ENCODE results near the gene CABCOCO1. TPM values are rescaled to one million over a fixed set of nuclear protein-coding genes. Genes with fewer than 3 reads are reported as not detected.

CABCOCO1 gene
- total and polyA plus RNA-seq, 9 of the 15 experiments (the other 6 are each of a cell fraction or from before 2014, with no cell fraction given), result 0.04 TPM; not detected in 8

DNA sequence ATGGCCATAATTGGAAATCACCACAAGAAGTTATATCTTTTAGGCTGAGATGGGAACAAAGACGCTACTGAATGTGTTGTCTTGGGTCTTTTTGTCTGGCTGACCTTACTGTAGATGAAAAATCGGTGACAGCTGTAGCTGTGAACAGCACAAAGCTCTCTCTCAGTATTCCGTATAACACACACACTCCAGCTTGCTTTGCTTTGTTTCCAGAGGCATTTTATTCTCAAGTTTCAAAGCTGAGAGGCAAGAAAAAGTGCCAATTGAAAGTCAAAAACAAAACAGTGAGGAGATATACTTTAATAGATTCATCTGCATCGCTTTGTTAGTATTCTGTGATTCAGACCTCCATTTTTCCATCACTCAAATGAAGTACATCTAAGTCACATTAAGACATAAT is 39.6 kb upstream of the CABCOCO1 start:
- no peaks in the 10 kb centered on the region; a peak in 2 of 5 replicates for H3K27me3 ChIP-seq (ENCODE audit: control insufficient read depth in 2 of 2, insufficient read depth in 2 of 2, low read length in 2 of 2)
- intact Hi-C loops (cut with micrococcal nuclease) (no loop called here), in situ Hi-C loops (cut with MboI) (no loop called here)
- WGBS (ENCODE audit: insufficient coverage, low coverage, missing lambda C conversion rate), result 3% methylated on average over 4 of the region's 4 CpGs
- no peaks in the 10 kb centered on the region for H3K36me3 ChIP-seq (ENCODE audit: control insufficient read depth, insufficient read depth, low read length)
- FAIRE-seq (no peak), DNase-seq (ENCODE audit: extremely low read depth in 1 of 4, low spot score in 3 of 4) (no peak), ATAC-seq (no peak)
- ChIA-PET CTCF (ENCODE audit: low intra/inter-chr PET ratio) (no interaction called here), POLR2A (interaction anchor here (0.8 kb wide), 1 partner anchor 9 kb away, joined by 3 read pairs; no protein-coding TSS in a partner anchor)
- no peak overlapping the region for H3K9ac ChIP-seq (ENCODE audit: insufficient read depth in 1 of 2, low read depth in 2 of 2, low read length in 2 of 2)
- no TSS peak for BruUV-seq (replicated peaks)
- H3K9me3 ChIP-seq (replicated peaks; ENCODE audit: control insufficient read depth, insufficient read depth, low read depth, low read length), result no peaks in the 10 kb centered on the region
- H4K20me1 ChIP-seq (replicated peaks; ENCODE audit: control insufficient read depth, insufficient read depth, low read length), result no peaks in the 10 kb centered on the region
- no peaks in the 10 kb centered on the region for H3K4me1 ChIP-seq (replicated peaks in 1 of 2; ENCODE audit: control insufficient read depth in 2 of 2, insufficient read depth in 2 of 2, low read length in 2 of 2)
- H3K4me3 ChIP-seq, result no peak overlapping the region
- H3K79me2 ChIP-seq (ENCODE audit: control insufficient read depth, insufficient read depth, low read length), result no peaks in the 10 kb centered on the region
- H3K27ac ChIP-seq (ENCODE audit: extremely low read depth, low read depth, low read length), result no peak overlapping the region
- no peaks in the 10 kb centered on the region for H3K9me1 ChIP-seq (ENCODE audit: control insufficient read depth, insufficient read depth, low read length)
- H2AFZ ChIP-seq (ENCODE audit: low read depth, low read length), result no peak overlapping the region
- no peak overlapping the region for H3K4me2 ChIP-seq (ENCODE audit: insufficient read depth, low read length)
- TF ChIP-seq, protein P1, sequence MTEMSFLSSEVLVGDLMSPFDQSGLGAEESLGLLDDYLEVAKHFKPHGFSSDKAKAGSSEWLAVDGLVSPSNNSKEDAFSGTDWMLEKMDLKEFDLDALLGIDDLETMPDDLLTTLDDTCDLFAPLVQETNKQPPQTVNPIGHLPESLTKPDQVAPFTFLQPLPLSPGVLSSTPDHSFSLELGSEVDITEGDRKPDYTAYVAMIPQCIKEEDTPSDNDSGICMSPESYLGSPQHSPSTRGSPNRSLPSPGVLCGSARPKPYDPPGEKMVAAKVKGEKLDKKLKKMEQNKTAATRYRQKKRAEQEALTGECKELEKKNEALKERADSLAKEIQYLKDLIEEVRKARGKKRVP (CRISPR knock-in tag; IDR thresholded peaks at IDR 0.05), result no peak
- TF ChIP-seq POLR2AphosphoS5 (IDR thresholded peaks at IDR 0.05; ENCODE audit: control insufficient read depth, insufficient read depth, low read depth, low read length) (no peak), ILK (tag; IDR thresholded peaks at IDR 0.05; ENCODE audit: borderline replicate concordance, low read depth) (no peak), LARP7 (IDR thresholded peaks at IDR 0.05) (no peak), SLC30A9 (CRISPR knock-in tag; IDR thresholded peaks at IDR 0.05) (no peak), ESRRB (CRISPR knock-in tag; IDR thresholded peaks at IDR 0.05; ENCODE audit: borderline replicate concordance) (no peak), ZSCAN32 (CRISPR knock-in tag; IDR thresholded peaks at IDR 0.05) (no peak), ZNF12 (CRISPR knock-in tag; IDR thresholded peaks at IDR 0.05) (no peak), FOXM1 (IDR thresholded peaks at IDR 0.05; ENCODE audit: low read depth) (no peak), FOXM1 (CRISPR knock-in tag; IDR thresholded peaks at IDR 0.05; ENCODE audit: low read depth) (no peak)
- TF ChIP-seq, protein P2, sequence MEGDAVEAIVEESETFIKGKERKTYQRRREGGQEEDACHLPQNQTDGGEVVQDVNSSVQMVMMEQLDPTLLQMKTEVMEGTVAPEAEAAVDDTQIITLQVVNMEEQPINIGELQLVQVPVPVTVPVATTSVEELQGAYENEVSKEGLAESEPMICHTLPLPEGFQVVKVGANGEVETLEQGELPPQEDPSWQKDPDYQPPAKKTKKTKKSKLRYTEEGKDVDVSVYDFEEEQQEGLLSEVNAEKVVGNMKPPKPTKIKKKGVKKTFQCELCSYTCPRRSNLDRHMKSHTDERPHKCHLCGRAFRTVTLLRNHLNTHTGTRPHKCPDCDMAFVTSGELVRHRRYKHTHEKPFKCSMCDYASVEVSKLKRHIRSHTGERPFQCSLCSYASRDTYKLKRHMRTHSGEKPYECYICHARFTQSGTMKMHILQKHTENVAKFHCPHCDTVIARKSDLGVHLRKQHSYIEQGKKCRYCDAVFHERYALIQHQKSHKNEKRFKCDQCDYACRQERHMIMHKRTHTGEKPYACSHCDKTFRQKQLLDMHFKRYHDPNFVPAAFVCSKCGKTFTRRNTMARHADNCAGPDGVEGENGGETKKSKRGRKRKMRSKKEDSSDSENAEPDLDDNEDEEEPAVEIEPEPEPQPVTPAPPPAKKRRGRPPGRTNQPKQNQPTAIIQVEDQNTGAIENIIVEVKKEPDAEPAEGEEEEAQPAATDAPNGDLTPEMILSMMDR (IDR thresholded peaks at IDR 0.05 in 2 of 3, conservative IDR thresholded peaks at IDR 0.05 in 1 of 3; ENCODE audit: insufficient read depth in 2 of 3, low read depth in 1 of 3, low read length in 3 of 3), result no peak
- TF ChIP-seq, protein P3, sequence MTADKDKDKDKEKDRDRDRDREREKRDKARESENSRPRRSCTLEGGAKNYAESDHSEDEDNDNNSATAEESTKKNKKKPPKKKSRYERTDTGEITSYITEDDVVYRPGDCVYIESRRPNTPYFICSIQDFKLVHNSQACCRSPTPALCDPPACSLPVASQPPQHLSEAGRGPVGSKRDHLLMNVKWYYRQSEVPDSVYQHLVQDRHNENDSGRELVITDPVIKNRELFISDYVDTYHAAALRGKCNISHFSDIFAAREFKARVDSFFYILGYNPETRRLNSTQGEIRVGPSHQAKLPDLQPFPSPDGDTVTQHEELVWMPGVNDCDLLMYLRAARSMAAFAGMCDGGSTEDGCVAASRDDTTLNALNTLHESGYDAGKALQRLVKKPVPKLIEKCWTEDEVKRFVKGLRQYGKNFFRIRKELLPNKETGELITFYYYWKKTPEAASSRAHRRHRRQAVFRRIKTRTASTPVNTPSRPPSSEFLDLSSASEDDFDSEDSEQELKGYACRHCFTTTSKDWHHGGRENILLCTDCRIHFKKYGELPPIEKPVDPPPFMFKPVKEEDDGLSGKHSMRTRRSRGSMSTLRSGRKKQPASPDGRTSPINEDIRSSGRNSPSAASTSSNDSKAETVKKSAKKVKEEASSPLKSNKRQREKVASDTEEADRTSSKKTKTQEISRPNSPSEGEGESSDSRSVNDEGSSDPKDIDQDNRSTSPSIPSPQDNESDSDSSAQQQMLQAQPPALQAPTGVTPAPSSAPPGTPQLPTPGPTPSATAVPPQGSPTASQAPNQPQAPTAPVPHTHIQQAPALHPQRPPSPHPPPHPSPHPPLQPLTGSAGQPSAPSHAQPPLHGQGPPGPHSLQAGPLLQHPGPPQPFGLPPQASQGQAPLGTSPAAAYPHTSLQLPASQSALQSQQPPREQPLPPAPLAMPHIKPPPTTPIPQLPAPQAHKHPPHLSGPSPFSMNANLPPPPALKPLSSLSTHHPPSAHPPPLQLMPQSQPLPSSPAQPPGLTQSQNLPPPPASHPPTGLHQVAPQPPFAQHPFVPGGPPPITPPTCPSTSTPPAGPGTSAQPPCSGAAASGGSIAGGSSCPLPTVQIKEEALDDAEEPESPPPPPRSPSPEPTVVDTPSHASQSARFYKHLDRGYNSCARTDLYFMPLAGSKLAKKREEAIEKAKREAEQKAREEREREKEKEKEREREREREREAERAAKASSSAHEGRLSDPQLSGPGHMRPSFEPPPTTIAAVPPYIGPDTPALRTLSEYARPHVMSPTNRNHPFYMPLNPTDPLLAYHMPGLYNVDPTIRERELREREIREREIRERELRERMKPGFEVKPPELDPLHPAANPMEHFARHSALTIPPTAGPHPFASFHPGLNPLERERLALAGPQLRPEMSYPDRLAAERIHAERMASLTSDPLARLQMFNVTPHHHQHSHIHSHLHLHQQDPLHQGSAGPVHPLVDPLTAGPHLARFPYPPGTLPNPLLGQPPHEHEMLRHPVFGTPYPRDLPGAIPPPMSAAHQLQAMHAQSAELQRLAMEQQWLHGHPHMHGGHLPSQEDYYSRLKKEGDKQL (CRISPR knock-in tag; IDR thresholded peaks at IDR 0.05; ENCODE audit: borderline replicate concordance), result no peak
- TF ChIP-seq, protein P4, sequence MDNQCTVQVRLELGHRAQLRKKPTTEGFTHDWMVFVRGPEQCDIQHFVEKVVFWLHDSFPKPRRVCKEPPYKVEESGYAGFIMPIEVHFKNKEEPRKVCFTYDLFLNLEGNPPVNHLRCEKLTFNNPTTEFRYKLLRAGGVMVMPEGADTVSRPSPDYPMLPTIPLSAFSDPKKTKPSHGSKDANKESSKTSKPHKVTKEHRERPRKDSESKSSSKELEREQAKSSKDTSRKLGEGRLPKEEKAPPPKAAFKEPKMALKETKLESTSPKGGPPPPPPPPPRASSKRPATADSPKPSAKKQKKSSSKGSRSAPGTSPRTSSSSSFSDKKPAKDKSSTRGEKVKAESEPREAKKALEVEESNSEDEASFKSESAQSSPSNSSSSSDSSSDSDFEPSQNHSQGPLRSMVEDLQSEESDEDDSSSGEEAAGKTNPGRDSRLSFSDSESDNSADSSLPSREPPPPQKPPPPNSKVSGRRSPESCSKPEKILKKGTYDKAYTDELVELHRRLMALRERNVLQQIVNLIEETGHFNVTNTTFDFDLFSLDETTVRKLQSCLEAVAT (IDR thresholded peaks at IDR 0.05), result no peak

Measured in K562 (cell line).